Activated naive CD4-positive, alpha-beta T cell treated with anti-CD3 and anti-CD28 coated beads, Interleukin-2, amount 50 U/mL, for 16 hours (primary cell): ENCODE data around the gene OSTC.
"Not testable (repeated sequence)": the region's sequence is repeated elsewhere in the genome, so short reads cannot be mapped to it uniquely, and the experiment has no call there.

Experiments
- DNase-seq: peaks from one replicate; pipeline ENCODE4 v3.0.0-alpha.2; 2020

Gene OSTC

GRCh38 chr4:108649863-108650211, 562 bp upstream of the OSTC start:
- DNase-seq = no peak

DNA sequence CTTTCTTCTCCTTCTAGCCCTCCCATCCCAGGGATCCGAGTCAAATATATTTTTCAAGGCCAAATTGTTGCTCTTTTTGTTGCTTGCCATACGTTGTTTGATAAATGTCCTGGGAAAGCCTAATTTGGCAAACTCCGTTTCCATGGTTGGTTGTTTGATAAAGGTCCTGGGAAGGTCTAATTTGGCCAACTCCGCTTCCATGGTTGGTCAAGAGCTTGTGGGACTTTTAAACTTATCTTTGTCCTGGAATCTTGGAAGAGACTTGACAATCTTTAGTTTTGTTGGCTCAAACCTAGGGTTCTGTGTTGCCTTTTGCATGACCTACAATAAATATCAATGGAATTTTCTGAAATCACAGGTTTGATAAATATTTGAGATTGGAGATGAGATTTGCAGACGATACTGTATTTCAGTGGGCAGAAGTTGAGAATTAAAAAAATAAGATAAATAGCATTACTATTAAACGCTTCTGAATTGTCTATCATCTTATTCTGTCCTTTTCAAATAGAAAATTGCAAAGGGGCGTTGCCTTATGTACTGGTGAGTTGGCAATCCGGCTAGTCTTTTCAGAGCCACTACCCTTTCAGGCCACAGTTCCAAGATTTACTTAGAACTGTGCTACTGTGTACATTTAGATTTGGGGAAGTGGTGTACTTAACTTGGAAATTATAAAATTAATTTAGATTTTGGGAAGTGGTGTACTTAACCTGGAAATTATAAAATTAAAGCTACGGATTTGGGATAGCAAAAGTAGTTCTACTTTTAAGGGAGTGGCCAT, 804 bp downstream of the OSTC start:
- DNase-seq = no peak

- DNase-seq = no peak
Observed at GRCh38 chr4:108662629-108663028, 12.2 kb downstream of the OSTC start.

DNA sequence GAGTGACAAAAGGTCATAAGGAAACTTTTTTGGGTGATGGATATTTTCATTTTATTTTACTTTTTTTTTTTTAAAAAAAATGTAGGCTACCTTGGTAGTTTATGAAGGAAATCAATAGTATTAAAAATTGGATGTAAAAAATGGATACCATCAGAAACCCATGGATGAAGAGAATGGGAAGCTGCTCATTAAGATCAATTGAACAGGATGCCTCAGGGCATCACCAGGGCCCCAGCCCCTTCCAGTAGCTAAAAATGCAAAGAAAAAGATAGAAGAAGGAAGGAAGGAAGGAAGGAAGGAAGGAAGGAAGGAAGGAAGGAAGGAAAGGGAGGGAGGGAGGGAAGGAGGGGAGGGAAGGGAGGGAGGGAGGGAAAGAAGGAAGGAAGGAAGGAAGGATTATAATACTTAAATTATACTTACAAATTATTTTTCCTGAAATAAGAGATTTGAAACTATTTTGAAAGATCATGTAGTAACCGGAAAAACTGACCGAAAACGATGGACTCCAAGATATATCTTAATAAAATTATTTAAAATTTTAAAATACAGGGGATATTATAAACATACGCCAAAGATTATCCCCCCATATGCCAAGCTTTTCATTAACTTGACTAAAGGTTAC, 24.1 kb downstream of the OSTC start:
- DNase-seq = no peak

- no peak for DNase-seq
Observed at GRCh38 chr4:108681321-108681809, 31.0 kb downstream of the OSTC start.

DNA sequence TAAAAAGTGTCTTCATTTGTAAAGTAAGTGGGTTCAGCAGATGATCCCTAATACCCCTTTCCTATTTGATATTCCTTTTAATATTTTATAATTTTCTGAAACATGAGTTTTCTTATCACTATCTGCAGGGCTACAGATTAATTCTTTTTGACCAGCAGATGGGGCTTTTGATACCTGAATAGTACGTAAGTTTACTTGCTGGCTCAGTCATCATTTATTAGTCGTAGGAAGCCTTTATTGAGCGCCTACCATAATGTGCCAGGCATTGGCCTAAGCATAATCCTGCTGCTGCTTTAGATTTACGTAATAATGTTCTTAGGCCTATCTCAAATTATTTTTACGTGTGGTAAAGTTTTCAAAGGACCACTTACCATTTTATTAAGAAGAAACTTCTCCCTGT, 33.1 kb downstream of the OSTC start:
- no peak for DNase-seq

- no peak for DNase-seq
Observed at GRCh38 chr4:108685036-108685686, 34.8 kb downstream of the OSTC start.

GRCh38 chr4:108690738-108691137, 40.3 kb downstream of the OSTC start:
- no peak for DNase-seq

DNA sequence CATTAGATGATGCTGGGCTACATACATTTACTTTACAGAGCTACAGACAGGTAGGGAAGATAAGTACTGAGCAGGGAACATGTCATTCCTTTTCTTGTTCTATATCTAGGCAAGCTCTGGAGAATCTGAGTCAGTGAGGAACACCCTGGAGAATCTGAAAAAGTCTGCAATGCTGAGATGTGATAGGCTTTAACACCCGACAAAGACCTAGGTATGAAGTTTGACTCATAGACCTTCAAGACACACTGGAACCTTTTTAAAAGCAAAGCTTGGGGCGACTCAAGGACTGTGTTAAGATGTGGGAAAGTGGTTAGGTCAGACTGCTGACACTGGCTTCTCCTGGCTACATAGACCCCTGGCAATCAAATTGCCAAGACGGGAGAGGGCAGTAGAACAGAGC, 42.8 kb downstream of the OSTC start:
- no peak for DNase-seq

DNA sequence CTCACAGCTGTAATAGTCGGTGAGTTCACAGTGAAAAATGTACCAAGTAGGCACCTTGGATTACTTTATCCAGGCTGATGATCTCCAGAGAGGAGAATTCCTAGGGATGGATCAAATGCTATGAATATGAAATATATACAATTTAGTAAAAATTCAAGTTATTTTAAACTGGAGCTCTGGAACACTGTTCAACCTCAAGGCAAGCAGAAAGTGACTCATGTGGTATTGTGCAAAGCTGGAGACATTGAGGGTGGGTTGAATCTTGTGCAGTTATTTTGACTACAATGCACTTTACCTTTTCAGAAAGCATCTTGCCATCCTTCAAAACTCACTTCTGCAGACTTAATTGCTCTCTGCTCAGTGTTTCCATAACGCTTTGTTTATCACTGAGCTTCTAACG, 43.4 kb downstream of the OSTC start:
- DNase-seq = no peak

DNA sequence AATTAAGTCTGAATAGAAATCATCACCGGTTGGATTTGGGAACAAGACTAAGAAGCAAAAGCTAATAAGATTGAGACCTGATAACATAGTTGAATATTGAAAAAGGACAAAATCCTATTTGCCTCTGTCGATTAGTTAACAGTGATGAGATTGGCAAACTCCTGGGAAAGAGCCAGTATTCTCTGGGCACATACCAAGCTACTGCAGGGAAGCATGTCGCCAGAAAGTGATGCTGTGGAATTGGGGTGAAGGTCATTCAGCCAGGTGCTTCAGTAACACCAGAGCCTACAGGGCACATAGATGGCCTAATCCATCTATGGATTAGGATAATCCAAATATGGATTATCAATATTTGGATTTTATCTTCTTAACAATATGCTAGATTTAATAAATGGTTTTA, 44.0 kb downstream of the OSTC start:
- DNase-seq = no peak

- no peak for DNase-seq
Observed at GRCh38 chr4:108695062-108695461, 44.7 kb downstream of the OSTC start.

GRCh38 chr4:108696160-108696559, 45.8 kb downstream of the OSTC start:
- DNase-seq = no peak

- DNase-seq = no peak
Observed at GRCh38 chr4:108700081-108700757, 49.8 kb downstream of the OSTC start.

DNA sequence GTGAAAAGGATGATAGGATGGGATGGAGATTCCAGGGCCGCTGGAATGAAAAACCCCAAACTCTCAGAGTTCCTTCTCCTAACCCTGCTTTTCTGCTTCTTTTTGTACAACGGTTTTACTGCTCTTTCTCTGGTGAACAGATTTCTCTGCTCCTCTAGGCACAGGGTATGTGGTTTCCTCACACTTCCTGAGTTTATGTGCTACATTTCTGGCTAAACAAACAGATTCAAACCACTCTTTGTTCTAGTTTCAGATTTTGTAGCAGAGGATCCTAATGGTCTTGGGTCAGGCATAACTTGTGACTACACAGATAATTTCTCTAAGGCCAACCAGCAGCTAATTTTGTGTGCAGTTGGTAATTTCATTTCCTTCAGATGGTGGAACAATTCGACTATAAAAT, 52.6 kb downstream of the OSTC start:
- no peak for DNase-seq

DNA sequence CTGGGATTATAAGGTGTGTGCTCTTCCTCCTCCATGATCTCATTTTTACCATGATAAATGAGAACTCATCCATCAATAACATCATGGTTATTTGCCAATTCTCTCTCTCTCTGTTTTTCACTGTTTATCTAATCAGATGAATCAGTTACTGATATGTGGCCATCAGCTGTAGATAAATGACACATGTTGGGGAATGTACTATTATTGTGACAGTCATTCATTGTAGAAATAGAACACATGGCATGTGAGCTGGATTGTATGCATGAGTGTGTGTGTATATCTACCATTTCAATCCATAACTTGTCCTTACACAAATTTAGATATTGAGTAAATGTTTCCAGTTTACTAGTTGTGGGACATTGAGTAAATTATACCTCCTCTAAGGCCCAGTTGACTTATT, 53.0 kb downstream of the OSTC start:
- no peak for DNase-seq

- DNase-seq = no peak
Observed at GRCh38 chr4:108703966-108704365, 53.6 kb downstream of the OSTC start.

- no peak for DNase-seq
Observed at GRCh38 chr4:108706289-108706688, 55.9 kb downstream of the OSTC start.

- no peak for DNase-seq
Observed at GRCh38 chr4:108709234-108709633, 58.8 kb downstream of the OSTC start.

DNA sequence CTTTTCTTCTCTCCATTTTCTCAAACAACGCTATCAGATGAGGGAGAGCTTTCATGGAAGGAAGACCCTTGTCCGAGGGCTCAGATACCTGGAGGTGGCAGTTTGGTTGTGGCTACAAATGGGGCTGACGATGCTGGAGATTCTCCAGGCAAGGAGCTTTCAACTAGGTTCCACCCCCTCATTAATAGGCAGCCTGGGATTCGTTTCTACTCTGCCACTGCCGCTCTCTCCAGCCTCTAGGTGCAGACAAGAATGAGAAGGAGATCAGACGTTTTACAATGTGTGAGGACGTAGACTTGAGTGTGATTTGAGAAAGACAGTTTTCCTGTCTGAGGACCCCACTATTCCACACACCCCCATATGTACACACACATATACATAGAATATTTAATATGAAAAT, 59.3 kb downstream of the OSTC start:
- DNase-seq = no peak

- not testable (repeated sequence) for DNase-seq
Observed at GRCh38 chr4:108710578-108710977, 60.2 kb downstream of the OSTC start.

GRCh38 chr4:108714880-108715279, 64.5 kb downstream of the OSTC start:
- no peak for DNase-seq

DNA sequence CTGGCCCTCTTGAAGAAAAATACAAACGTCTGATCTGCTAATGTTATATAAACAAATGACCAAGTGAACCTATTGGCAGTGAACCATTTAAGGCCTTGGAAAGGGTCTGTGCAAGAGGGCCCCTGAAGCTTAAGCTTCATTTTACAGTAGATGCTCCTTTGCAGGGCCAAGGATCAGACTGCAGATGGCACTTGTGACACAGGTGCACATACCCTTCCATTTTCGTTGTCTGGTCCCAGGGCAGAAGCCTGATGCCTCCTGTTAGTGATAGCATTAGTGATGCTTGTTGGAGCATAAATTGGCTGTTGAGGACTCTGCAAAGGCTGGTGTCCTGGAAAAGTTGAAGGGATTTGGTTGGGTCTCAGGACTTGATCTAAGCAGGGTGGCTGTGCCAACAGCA, 65.9 kb downstream of the OSTC start:
- DNase-seq = no peak

GRCh38 chr4:108717386-108717785, 67.0 kb downstream of the OSTC start:
- no peak for DNase-seq
